Ureter (tissue), 1 donor: ENCODE measurements around the gene LTBP4. TPM values are rescaled to one million over a fixed set of nuclear protein-coding genes. Genes with fewer than 3 reads are reported as not detected.
"Not testable (repeated sequence)": the region's sequence is repeated elsewhere in the genome, so short reads cannot be mapped to it uniquely, and the experiment has no call there.

Experiments
- DNase-seq: peaks from one replicate; pipeline ENCODE4 v3.0.0-alpha.2; 2020; ENCODE audit warnings: low spot score
- total RNA-seq: library from RNA; stranded (reverse); gene quantifications from one replicate; pipeline ENCODE4 v1.2.4, GENCODE V29; 2023
- donor health status: DM: yes; HTN: yes; CAD: no.

Gene LTBP4
- total RNA-seq, 1 donor from 2014 or later: 239 TPM

DNA sequence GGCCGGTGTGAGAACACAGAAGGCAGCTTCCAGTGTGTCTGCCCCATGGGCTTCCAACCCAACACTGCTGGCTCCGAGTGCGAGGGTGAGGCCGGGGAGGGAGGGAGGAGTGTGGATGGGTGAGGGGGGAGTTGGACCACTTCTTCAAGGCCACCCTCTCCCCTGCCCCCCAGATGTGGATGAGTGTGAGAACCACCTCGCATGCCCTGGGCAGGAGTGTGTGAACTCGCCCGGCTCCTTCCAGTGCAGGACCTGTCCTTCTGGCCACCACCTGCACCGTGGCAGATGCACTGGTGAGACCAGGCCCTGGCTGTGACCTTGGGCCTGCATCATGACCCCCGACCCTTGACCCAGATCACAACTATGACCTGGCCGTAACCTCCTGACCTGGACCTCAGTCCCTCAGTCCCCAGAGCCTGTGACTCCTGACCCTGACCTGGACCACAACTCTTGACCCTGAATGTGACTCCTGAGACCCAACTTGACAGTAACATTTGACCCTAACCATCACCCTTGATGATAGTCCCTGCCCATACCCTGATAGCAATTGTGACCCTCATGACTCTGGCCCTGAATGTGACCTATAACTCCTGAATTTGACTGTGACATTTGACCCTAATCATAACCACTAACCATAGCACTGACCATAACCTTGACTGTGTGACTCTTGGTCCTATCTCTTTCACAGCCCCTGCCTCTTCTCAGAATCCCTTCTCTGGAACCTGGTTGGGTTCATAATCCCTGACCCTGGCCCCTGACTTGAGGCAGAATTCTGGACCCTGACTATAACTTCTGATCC lies 10.9 kb downstream of the LTBP4 start:
- DNase-seq: no peak

DNA sequence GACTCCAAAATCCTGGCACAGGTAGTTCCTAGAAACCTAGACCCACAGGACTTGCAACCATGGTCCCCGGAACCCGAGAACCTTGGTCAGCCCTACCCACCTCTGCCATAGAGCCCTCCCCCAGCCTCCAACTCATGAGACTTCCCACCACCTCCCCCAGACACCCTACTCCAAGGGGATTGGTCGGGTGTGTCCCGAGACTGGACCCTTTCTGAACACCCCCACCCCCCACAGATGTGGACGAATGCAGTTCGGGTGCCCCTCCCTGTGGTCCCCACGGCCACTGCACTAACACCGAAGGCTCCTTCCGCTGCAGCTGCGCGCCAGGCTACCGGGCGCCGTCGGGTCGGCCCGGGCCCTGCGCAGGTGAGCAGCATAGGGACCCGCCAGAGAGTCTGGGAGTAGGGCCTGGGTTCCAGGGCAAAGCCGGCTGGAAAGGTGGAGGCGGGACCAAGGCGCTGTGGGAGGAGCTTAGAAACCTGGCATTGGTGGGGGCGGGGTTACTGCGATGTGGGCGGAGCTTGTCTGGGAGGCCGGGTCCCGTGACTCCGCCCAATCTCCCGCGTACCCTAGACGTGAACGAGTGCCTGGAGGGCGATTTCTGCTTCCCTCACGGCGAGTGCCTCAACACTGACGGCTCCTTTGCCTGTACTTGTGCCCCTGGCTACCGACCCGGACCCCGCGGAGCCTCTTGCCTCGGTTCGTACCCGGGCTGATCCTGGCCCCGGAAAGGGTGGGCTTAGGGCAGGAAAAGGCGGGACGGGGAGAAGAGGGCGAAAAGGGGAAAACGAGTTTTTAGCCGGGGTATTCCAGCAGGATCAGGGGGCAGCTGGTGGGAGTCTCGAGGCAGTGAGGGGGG lies 11.9 kb downstream of the LTBP4 start:
- no peak for DNase-seq

DNA sequence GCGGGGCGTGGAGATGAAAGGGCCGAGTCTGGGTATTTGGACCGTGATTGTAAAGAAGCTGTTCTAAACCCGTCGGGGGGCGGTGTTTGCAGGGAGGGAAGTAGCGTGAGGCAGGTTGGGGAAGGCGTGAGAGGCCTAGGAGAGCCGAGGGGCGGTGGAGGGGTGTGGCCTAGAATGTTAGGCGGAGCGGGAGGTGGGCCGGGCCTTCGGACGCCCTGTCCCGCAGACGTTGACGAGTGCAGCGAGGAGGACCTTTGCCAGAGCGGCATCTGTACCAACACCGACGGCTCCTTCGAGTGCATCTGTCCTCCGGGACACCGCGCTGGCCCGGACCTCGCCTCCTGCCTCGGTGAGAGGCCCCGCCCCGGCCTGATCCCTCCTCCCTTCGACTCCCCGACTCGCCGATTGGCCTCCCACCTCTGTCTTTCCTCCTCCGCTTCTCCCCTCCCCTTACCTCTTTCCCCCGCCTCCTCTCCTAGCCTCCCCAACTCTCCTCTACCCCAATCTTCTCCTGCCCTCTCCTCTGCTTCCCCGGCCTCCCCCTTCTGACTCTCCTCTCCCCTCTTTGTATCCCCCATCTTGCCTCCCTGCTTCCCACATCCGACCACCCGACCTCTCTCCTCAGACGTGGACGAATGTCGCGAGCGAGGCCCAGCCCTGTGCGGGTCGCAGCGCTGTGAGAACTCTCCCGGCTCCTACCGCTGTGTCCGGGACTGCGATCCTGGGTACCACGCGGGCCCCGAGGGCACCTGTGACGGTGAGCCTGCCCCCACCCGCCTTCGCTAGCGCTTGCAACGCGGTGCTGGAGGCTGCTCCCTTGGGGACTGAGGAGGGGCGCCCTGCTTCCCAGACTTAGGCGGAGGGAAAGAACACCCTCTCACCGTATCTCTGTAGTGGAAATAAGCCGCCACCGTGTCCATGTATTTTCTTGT lies 12.8 kb downstream of the LTBP4 start:
- peak; percentile 85 for DNase-seq

DNA sequence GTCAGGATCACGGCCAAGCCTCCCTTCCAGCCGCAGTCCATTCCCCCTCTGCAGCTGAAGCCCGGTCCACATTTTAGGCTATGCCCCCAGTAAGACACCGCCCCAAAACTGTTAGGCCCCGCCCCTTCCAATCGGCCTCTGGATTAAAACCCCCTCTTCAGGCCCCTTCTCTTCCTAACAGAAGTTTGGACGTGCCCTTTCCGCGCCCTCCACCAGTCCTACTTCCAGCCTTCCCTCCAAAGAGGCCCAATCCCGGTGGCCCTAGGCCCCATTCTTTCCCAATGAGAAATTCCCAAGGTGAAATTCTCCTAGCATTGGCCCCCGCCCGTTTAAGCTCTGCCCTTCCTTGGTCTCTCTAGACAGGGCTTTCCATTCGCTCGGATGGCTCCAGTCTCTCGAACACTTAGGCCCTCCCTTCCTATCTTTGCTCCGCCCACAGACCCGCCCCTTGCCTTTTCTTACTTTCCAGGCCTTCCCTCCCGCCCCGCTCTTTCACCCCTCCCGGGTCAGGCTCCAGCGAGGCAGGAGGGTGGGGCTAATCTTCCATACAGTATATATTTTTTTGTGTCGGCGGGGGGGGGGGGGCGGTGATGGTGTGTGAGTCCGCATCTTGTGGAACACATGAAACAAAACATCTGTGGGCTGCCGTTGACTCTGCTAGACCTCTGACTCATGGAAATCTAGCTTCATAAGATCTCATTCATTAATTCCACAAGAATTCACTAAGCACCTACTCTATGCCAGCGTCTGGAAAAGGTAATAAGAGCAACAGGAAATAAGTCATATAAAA lies 13.6 kb downstream of the LTBP4 start:
- peak; percentile 88 for DNase-seq

DNA sequence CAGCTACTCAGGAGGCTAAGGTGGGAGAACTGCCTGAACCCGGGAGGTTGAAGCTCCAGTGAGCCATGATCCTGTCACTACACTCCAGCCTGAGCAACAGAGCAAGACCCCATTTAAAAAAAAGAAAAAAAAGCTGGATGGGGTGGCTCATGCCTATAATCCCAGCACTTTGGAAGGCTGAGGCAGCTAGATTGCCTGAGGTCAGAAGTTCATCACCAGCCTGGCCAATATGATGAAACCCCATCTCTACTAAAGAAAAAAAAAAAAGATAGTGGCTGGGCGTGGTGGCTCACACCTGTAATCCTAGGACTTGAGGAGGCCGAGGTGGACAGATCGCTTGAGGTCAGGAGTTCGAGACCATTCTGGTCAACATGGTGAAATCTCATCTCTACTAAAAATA lies 15.0 kb downstream of the LTBP4 start:
- DNase-seq: no peak

DNA sequence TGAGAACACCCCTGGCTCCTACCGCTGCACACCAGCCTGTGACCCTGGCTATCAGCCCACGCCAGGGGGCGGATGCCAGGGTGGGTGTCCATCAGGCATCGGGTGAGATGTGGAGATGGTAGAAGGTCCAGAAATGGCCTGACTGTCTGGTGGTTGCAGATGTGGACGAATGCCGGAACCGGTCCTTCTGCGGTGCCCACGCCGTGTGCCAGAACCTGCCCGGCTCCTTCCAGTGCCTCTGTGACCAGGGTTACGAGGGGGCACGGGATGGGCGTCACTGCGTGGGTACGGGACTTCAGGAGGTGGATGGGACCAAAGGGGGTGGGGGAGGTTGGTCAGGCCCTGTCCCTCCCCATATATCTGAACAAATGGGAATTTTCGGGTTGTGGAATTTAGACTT lies 15.8 kb downstream of the LTBP4 start:
- no peak for DNase-seq

DNA sequence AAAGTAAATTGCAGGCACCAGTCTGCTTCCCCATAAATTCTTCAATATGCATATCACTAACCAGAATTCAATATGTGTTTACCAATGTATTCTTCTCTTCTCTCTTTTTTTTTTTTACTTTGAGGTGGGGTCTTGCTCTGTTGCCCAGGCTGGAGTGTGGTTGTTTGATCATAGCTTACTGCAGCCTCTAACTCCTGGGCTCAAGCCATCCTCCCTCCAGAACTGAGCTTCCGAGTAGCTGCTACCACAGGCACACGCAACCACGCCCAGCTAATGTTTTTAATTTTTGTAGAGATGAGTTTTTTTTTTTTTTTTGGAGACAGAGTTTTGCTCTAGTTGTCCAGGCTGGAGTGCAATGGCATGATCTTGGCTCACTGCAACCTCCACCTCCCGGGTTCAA lies 16.8 kb downstream of the LTBP4 start:
- DNase-seq: no peak

DNA sequence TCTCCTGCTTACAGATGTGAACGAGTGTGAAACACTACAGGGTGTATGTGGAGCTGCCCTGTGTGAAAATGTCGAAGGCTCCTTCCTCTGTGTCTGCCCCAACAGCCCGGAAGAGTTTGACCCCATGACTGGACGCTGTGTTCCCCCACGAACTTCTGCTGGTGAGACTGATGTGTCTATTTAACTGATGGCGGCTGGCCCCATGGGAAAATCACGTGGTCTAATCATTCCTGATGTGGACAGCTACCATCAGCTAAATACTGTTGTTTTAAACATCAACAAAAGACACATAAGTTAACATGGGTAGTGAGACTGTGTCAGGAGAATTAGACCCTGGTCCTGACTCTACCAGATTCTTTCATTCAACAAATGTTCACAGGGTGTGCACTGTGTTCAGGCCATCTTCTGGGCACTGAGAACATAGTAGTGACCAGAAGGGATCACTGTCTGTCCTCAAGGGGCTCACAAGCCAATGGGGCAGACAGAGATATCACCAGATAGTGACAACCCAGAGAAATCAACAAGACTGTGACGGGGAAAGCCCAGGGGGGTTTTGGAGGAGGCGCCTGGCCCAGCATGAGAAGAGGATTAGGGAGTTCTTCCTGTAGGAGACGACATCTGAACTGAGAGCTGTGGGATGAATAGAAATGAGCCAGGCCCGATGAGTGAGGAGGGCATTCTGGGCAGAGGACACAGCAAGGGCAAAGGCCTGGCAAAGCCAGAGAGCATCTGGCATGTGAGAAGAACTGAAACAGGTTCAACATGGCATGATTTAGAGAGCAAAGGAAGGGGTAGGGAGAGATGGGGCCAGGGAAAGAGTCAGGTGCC lies 18.4 kb downstream of the LTBP4 start:
- no peak for DNase-seq

DNA sequence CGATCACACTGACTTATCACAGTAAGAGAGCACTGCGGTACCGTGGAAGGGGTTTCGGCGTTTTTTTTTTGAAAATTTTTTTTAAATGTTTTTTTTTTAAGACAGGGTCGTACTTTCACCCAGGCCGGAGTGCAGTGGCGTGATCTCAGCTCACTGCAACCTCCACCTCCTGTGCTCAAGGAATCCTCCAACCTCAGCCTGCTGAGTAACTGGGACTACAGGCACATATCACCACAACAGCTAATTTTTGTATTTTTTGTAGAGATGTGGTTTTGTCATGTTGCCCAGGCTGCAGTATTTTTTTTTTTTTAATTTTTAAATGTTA lies 19.0 kb downstream of the LTBP4 start:
- DNase-seq: no peak

DNA sequence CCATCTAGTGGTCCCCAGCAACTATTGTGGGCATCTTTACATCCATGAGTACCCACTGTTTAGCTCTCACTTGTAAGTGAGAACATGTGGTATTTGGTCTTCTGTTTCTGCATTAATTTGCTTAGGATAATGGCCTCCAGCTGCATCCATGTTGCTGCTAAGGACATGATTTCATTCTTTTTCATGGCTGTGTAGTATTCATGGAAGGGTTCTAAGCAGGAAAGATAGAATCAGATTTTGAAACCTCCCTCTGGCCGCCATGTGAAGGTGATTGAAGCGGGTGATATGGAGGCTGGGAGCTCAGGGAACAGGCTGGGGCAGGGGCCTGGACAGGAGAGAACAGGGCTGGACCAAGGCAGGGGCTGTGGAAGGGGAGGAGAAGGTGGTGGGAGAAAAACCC lies 20.1 kb downstream of the LTBP4 start:
- DNase-seq: no peak

DNA sequence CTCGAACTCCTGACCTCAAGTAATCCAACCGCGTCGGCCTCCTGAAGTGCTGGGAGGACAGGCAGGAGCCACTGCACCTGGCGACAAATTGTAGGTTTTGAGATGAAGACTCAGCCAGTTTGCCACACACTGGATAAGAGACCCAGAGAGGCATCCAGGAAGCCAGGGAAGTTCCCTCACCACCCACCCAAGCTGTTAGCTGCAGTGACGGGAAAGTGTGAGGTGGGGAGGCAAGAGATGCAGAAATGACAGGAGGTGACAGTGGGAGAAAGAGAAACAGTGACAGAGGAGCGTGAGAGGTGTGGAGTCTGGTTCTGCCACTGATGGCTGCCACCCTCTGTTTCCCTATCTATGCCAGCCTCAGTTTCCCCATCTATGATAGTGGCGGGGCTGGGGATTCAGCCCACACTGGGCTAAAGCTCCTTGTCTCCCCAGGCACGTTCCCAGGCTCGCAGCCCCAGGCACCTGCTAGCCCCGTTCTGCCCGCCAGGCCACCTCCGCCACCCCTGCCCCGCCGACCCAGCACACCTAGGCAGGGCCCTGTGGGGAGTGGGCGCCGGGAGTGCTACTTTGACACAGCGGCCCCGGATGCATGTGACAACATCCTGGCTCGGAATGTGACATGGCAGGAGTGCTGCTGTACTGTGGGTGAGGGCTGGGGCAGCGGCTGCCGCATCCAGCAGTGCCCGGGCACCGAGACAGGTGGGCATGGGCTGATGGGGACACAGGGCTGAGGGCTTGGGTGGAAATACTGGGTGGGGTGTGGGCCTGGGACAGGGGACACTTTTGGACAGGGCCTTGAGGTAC lies 21.0 kb downstream of the LTBP4 start:
- DNase-seq: no peak

DNA sequence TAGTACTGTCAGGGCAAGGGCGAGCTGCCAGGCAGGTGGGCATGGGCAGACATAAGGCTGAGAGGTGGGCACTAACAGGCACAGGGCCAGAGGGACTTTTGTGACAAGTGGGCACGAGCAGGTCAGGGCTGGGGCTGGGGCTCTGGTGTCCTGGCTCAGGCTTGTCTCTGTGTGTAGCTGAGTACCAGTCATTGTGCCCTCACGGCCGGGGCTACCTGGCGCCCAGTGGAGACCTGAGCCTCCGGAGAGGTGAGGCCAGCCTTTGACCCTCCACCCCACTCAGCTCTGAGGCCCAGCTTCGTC lies 21.6 kb downstream of the LTBP4 start:
- DNase-seq: no peak

DNA sequence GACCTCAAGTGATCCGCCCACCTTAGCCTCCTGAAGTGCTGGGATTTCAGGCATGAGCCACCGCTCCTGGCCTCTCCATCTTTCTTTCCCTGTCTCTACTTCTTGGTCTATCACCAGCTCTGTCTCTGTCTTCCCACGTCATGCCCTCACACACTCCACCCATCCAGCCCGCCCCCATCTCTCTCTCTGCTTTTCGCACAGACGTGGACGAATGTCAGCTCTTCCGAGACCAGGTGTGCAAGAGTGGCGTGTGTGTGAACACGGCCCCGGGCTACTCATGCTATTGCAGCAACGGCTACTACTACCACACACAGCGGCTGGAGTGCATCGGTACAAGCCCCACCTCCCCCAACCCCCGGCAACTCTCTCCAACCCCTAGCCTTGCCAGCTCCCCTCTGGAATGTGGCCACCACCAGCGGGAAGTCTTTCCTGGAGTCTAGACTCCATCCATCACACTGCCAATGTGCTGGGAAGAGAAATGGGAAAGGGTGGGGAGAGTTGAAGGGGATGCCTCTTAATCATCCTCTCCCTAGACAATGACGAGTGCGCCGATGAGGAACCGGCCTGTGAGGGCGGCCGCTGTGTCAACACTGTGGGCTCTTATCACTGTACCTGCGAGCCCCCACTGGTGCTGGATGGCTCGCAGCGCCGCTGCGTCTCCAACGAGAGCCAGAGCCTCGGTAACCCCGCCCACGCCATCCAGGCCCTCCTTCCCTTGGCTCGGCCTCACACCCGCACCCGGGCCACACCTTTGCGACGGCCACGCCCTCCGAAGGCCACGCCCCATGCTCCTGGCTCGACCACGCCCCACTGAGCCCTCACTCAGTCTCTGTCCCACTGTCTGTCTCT lies 22.5 kb downstream of the LTBP4 start:
- no peak for DNase-seq

DNA sequence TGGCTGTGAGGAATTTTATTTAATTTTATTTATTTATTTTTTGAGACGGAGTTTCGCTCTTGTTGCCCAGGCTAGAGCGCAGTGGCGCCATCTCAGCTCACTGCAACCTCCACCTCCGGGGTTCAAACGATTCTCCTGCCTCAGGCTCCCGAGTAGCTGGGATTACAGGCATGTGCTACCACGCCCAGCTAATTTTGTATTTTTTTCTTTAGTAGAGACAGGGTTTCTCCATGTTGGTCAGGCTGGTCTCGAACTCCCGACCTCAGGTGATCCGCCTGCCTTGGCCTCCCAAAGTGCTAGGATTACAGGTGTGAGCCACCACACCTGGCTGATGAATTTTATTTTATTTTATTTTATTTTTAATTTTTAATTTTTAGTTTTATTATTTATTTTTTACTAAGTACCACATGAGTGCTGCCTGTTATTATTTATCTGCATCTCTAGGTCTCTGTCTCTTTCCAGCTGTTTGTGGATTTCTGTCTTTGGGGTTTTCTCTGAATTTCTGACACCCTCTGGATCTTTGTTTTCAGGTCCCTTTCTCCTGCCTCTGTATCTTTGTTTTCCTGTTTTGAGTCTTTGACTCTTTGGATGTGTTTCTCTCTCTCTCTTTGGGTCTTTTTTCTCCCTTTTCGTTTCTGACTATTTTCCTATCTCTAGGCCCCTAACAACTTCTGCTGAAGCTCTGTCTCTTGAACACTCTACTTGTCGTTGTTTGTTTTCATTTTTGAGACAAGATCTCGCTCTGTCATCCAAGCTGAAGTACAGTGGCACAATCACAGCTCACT lies 23.4 kb downstream of the LTBP4 start:
- not testable (repeated sequence) for DNase-seq

DNA sequence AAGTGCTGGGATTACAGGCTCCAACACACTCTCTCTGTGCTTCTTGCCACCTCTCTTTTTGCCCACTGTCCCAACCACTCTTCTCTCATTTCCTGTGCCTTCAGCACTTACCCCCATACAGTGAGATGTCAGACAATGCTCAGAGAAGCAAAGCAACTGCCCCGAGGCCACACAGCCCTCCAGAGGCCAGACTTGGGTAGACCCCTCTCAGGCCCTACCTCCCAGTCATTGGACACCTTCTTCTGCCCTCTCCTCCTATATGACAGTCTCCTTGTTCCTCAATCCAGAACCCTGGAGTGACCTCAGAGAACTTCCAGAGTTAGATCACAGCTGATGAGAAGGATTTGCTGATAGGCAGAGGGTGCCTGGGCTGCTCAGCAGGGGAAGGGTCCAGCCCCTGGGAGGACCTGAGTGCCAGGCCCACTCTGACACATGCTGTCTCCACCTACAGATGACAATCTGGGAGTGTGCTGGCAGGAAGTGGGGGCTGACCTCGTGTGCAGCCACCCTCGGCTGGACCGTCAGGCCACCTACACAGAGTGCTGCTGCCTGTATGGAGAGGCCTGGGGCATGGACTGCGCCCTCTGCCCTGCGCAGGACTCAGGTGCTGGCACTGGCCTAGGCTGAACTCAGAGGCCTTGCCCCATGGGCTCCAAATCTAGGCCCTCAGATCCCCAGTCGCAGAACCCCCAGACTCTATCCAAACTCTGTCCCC lies 24.4 kb downstream of the LTBP4 start:
- no peak for DNase-seq

DNA sequence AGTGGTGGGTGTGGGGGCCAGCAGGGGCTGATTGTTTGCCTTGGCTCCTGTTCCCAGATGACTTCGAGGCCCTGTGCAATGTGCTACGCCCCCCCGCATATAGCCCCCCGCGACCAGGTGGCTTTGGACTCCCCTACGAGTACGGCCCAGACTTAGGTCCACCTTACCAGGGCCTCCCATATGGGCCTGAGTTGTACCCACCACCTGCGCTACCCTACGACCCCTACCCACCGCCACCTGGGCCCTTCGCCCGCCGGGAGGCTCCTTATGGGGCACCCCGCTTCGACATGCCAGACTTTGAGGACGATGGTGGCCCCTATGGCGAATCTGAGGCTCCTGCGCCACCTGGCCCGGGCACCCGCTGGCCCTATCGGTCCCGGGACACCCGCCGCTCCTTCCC lies 25.7 kb downstream of the LTBP4 start:
- no peak for DNase-seq
